ENCODE data around the gene RALGAPA2. TPM values are rescaled to one million over a fixed set of nuclear protein-coding genes. Genes with fewer than 3 reads are reported as not detected.

Gene RALGAPA2
- total and polyA plus RNA-seq, 2 donors (not counting 1 experiment from before 2014, with no cell fraction given): 1.2 to 7.6 TPM

GRCh38 chr20:20752712-20753111 lies 40.3 kb upstream of the RALGAPA2 start:
- Histone ChIP-seq H3K9ac (ENCODE audit: insufficient read depth, low read length) (no peak overlapping the region), H3K4me3 (replicated peaks in 1 of 4; ENCODE audit: control extremely low read depth in 1 of 4, insufficient read depth in 1 of 4, low read depth in 3 of 4, low read length in 4 of 4) (no peak overlapping the region)

GRCh38 chr20:20747298-20747697 lies 34.9 kb upstream of the RALGAPA2 start:
- no peak overlapping the region for H2AFZ ChIP-seq (ENCODE audit: low read length)
- H4K20me1 ChIP-seq (ENCODE audit: control insufficient read depth, extremely low read depth, insufficient read depth, low read length): no peaks in the 10 kb centered on the region
- no peaks in the 10 kb centered on the region for H3K4me1 ChIP-seq (ENCODE audit: control insufficient read depth, extremely low read depth, insufficient read depth, low read length)
- H3K27ac ChIP-seq (ENCODE audit: insufficient read depth, low read length): no peak overlapping the region
- TF ChIP-seq EZH2 (IDR thresholded peaks at IDR 0.05; ENCODE audit: low read length, missing control alignments) (no peak), CTCF (conservative IDR thresholded peaks at IDR 0.05 in 1 of 2, IDR thresholded peaks at IDR 0.05 in 1 of 2; ENCODE audit: low read depth in 1 of 2, low read length in 2 of 2) (no peak)
- no peak overlapping the region for H3K4me2 ChIP-seq (ENCODE audit: extremely low read depth, insufficient read depth, low read length)
- H3K79me2 ChIP-seq (ENCODE audit: control insufficient read depth, insufficient read depth, low read length): no peaks in the 10 kb centered on the region
- H3K27me3 ChIP-seq (ENCODE audit: control insufficient read depth, insufficient read depth, low read length): no peaks in the 10 kb centered on the region
- DNase-seq (ENCODE audit: low read depth in 2 of 2): no peak
- H3K9me3 ChIP-seq (ENCODE audit: control insufficient read depth, insufficient read depth, low read depth, low read length): no peaks in the 10 kb centered on the region
- no peaks in the 10 kb centered on the region for H3K36me3 ChIP-seq (ENCODE audit: control insufficient read depth, insufficient read depth, low read length)
- no peak overlapping the region for H3K9ac ChIP-seq (ENCODE audit: insufficient read depth, low read length)
- no peak overlapping the region for H3K4me3 ChIP-seq (replicated peaks in 1 of 4; ENCODE audit: control extremely low read depth in 1 of 4, insufficient read depth in 1 of 4, low read depth in 3 of 4, low read length in 4 of 4)

More at GRCh38 chr20:20752712-20753111, 40.3 kb upstream of the RALGAPA2 start:
- Histone ChIP-seq H3K27me3 (ENCODE audit: control insufficient read depth, insufficient read depth, low read length) (no peaks in the 10 kb centered on the region), H3K9me3 (ENCODE audit: control insufficient read depth, insufficient read depth, low read depth, low read length) (no peaks in the 10 kb centered on the region), H3K4me1 (ENCODE audit: control insufficient read depth, extremely low read depth, insufficient read depth, low read length) (no peaks in the 10 kb centered on the region), H2AFZ (ENCODE audit: low read length) (no peak overlapping the region), H3K4me2 (ENCODE audit: extremely low read depth, insufficient read depth, low read length) (no peak overlapping the region), H4K20me1 (ENCODE audit: control insufficient read depth, extremely low read depth, insufficient read depth, low read length) (no peaks in the 10 kb centered on the region), H3K79me2 (ENCODE audit: control insufficient read depth, insufficient read depth, low read length) (no peaks in the 10 kb centered on the region), H3K27ac (ENCODE audit: insufficient read depth, low read length) (no peak overlapping the region), H3K36me3 (ENCODE audit: control insufficient read depth, insufficient read depth, low read length) (no peaks in the 10 kb centered on the region)
- no peak for DNase-seq (ENCODE audit: low read depth in 2 of 2)
- no peak for TF ChIP-seq CTCF (conservative IDR thresholded peaks at IDR 0.05 in 1 of 2, IDR thresholded peaks at IDR 0.05 in 1 of 2; ENCODE audit: low read depth in 1 of 2, low read length in 2 of 2)
- TF ChIP-seq EZH2 (IDR thresholded peaks at IDR 0.05; ENCODE audit: low read length, missing control alignments): no peak

- Histone ChIP-seq H4K20me1 (ENCODE audit: control insufficient read depth, extremely low read depth, insufficient read depth, low read length) (no peaks in the 10 kb centered on the region), H2AFZ (ENCODE audit: low read length) (no peak overlapping the region), H3K4me2 (ENCODE audit: extremely low read depth, insufficient read depth, low read length) (no peak overlapping the region), H3K4me3 (replicated peaks in 1 of 4; ENCODE audit: control extremely low read depth in 1 of 4, insufficient read depth in 1 of 4, low read depth in 3 of 4, low read length in 4 of 4) (no peak overlapping the region), H3K36me3 (ENCODE audit: control insufficient read depth, insufficient read depth, low read length) (no peaks in the 10 kb centered on the region), H3K79me2 (ENCODE audit: control insufficient read depth, insufficient read depth, low read length) (no peaks in the 10 kb centered on the region), H3K9ac (ENCODE audit: insufficient read depth, low read length) (no peak overlapping the region), H3K4me1 (ENCODE audit: control insufficient read depth, extremely low read depth, insufficient read depth, low read length) (no peaks in the 10 kb centered on the region), H3K27ac (ENCODE audit: insufficient read depth, low read length) (no peak overlapping the region), H3K9me3 (ENCODE audit: control insufficient read depth, insufficient read depth, low read depth, low read length) (no peaks in the 10 kb centered on the region), H3K27me3 (ENCODE audit: control insufficient read depth, insufficient read depth, low read length) (no peaks in the 10 kb centered on the region)
- DNase-seq (ENCODE audit: low read depth in 2 of 2): no peak
- no peak for TF ChIP-seq EZH2 (IDR thresholded peaks at IDR 0.05; ENCODE audit: low read length, missing control alignments)
- TF ChIP-seq CTCF (conservative IDR thresholded peaks at IDR 0.05 in 1 of 2, IDR thresholded peaks at IDR 0.05 in 1 of 2; ENCODE audit: low read depth in 1 of 2, low read length in 2 of 2): no peak
These were observed 31.8 kb upstream of the RALGAPA2 start for GRCh38 chr20:20744170-20744725.
